HEK293 (cell line): ENCODE results near the gene RNF182.

Experiments used
- CTCF ChIA-PET: fragments of 350-600 bp; formaldehyde crosslinking; extraction: SDS; loops from one replicate; lab custom pipeline; 2021; ENCODE audit warnings: antibody characterized with exemption; lab: Yijun Ruan, JAX
- POLR2A ChIA-PET: fragments of 300-600 bp; formaldehyde crosslinking; extraction: SDS; loops from one replicate; lab custom pipeline; 2020; ENCODE audit warnings: antibody characterized with exemption, inconsistent platforms; lab: Yijun Ruan, JAX
- H3K27ac ChIP-seq: fragments of 200-500 bp; sonication (Bioruptor generic); 2 replicates; pipeline ENCODE4 v1.5.1; 2014; ENCODE audit warnings: low read depth, low read length, control low read depth, inconsistent platforms; ENCODE audit errors: extremely low read depth
- H3K36me3 ChIP-seq, 2 experiments: fragments of 200-500 bp in 1 of 2; sonication (Bioruptor generic) in 1 of 2; 1 replicate in 1 of 2; 2 replicates in 1 of 2; pipeline ENCODE4 v1.5.1; 2014 to 2017; ENCODE audit warnings: inconsistent platforms in 2 of 2, low read length in 2 of 2; ENCODE audit not compliant: control insufficient read depth in 2 of 2, insufficient read depth in 1 of 2
- H3K4me1 ChIP-seq: fragments of 200-500 bp; sonication (Bioruptor generic); 2 replicates; pipeline ENCODE4 v1.5.1; 2014; ENCODE audit warnings: mild to moderate bottlenecking, low read length, inconsistent platforms; ENCODE audit not compliant: control insufficient read depth, insufficient read depth
- H3K4me3 ChIP-seq: 2 replicates; pipeline ENCODE4 v1.5.1; 2011; ENCODE audit warnings: low read depth, mild to moderate bottlenecking, control low read depth, low read length, moderate library complexity
- H3K9me3 ChIP-seq: fragments of 200-500 bp; sonication (Bioruptor generic); 2 replicates; pipeline ENCODE4 v1.5.1; 2014; ENCODE audit warnings: low read depth, low read length, inconsistent platforms; ENCODE audit not compliant: control insufficient read depth, insufficient read depth
- GLI2 ChIP-seq: fragments of 450-650 bp; formaldehyde crosslinking; IDR thresholded peaks from 2 replicates; pipeline ENCODE4; 2017; ENCODE audit warnings: missing biosample characterization, missing genetic modification characterization, low read depth, borderline replicate concordance
- MEIS1 ChIP-seq: sonication (generic); formaldehyde crosslinking; IDR thresholded peaks from 2 replicates; pipeline ENCODE4 v1.8.1; 2022; ENCODE audit warnings: missing genetic modification reagents, mild to moderate bottlenecking, borderline replicate concordance
- MZF1 ChIP-seq: fragments of 450-650 bp; formaldehyde crosslinking; IDR thresholded peaks from 2 replicates; pipeline ENCODE4 v1.5.1; 2017; ENCODE audit warnings: missing biosample characterization, missing genetic modification characterization, borderline replicate concordance
- REPIN1 ChIP-seq: fragments of 450-650 bp; formaldehyde crosslinking; IDR thresholded peaks from 2 replicates; pipeline ENCODE4 v1.5.1; 2017; ENCODE audit warnings: missing biosample characterization, missing genetic modification characterization, low read depth
- YY1 ChIP-seq: fragments of 450-650 bp; formaldehyde crosslinking; IDR thresholded peaks from 2 replicates; pipeline ENCODE4 v1.5.1; 2018; ENCODE audit warnings: missing biosample characterization, missing genetic modification characterization
- ZBTB21 ChIP-seq: fragments of 450-650 bp; formaldehyde crosslinking; IDR thresholded peaks from 2 replicates; pipeline ENCODE4 v1.5.1; 2017; ENCODE audit warnings: missing biosample characterization, missing genetic modification characterization
- ZNF10 ChIP-seq: fragments of 450-650 bp; formaldehyde crosslinking; IDR thresholded peaks from 2 replicates; pipeline ENCODE4 v1.5.1; 2017; ENCODE audit warnings: missing biosample characterization, missing genetic modification characterization
- ZNF202 ChIP-seq: fragments of 450-650 bp; formaldehyde crosslinking; IDR thresholded peaks from 2 replicates; pipeline ENCODE4 v1.5.1; 2016; ENCODE audit warnings: missing biosample characterization, missing genetic modification characterization, borderline replicate concordance
- ZNF211 ChIP-seq: fragments of 450-650 bp; formaldehyde crosslinking; IDR thresholded peaks from 2 replicates; pipeline ENCODE4 v1.5.1; 2016; ENCODE audit warnings: low read depth, missing biosample characterization, missing genetic modification characterization
- ZNF274 ChIP-seq, 2 experiments: fragments of 200-500 bp in 1 of 2; fragments of 450-650 bp in 1 of 2; sonication (Bioruptor generic) in 1 of 2; formaldehyde crosslinking in 1 of 2; IDR thresholded peaks; 2 replicates each; pipeline versions ENCODE4 v1.5.1 to v1.6.1; 2014 to 2016; ENCODE audit warnings: borderline replicate concordance in 1 of 2, inconsistent platforms in 1 of 2, low read length in 1 of 2, missing biosample characterization in 1 of 2, missing genetic modification characterization in 1 of 2
- ZNF292 ChIP-seq: fragments of 450-650 bp; formaldehyde crosslinking; IDR thresholded peaks from 2 replicates; pipeline ENCODE4 v1.5.1; 2016; ENCODE audit warnings: low read depth, missing biosample characterization, missing genetic modification characterization, borderline replicate concordance
- ZNF426 ChIP-seq: fragments of 450-650 bp; formaldehyde crosslinking; IDR thresholded peaks from 2 replicates; pipeline ENCODE4 v1.5.1; 2017; ENCODE audit warnings: missing biosample characterization, missing genetic modification characterization, mild to moderate bottlenecking, inconsistent platforms, moderate library complexity
- ZNF510 ChIP-seq: fragments of 450-650 bp; formaldehyde crosslinking; IDR thresholded peaks from 2 replicates; pipeline ENCODE4 v1.5.1; 2018; ENCODE audit warnings: mild to moderate bottlenecking, missing genetic modification characterization, missing biosample characterization; ENCODE audit not compliant: insufficient replicate concordance
- ZNF664 ChIP-seq: fragments of 450-650 bp; formaldehyde crosslinking; IDR thresholded peaks from 2 replicates; pipeline ENCODE4 v1.5.1; 2016; ENCODE audit warnings: missing biosample characterization, missing genetic modification characterization
- ZNF791 ChIP-seq: fragments of 450-650 bp; formaldehyde crosslinking; IDR thresholded peaks from 2 replicates; pipeline ENCODE4 v1.5.1; 2016; ENCODE audit warnings: missing biosample characterization, missing genetic modification characterization
- TF ChIP-seq, protein P1 (sequence below): fragments of 450-650 bp; formaldehyde crosslinking; IDR thresholded peaks from 2 replicates; pipeline ENCODE4 v1.5.1; 2016; ENCODE audit warnings: missing biosample characterization, missing genetic modification characterization, borderline replicate concordance
- TF ChIP-seq, protein P2 (sequence below): fragments of 450-650 bp; formaldehyde crosslinking; IDR thresholded peaks from 2 replicates; pipeline ENCODE4 v1.5.1; 2016; ENCODE audit warnings: missing biosample characterization, missing genetic modification characterization

RNF182 gene

DNA sequence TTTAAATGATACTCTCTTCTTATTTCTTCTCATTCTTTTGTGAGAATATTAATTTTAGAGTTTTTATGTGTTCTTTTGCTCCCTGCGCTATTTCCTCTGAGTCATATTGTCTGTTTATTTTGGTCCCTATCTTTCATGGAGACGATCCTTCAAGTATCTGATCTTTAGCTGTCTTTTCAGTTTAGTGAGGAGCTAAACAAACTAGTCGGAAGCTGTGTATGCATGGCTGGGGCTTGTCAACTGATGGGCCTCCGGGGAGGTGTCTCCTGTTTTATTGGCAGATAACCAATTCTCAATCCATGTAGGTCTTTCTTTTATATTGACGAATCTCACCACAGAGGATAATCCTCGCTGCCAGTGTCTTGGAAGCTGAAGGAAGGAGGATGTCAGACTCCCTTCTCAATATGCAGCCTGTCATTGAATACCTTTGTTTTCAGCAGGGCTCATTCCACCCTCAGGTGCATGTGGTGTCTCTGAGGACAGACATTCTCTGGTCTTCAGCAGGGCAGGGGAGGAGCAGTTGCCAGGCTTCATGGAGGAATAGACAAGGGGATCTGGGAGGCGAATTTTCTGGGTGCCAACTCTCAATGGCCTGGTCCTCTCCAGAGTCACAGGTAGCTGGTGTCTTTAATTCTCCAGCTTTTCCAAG is 64.9 kb downstream of the RNF182 start:
- Histone ChIP-seq H3K27ac (no peak overlapping the region), H3K4me1 (no peaks in the 10 kb centered on the region), H3K9me3 (no peaks in the 10 kb centered on the region), H3K36me3 (no peaks in the 10 kb centered on the region), H3K4me3 (no peak overlapping the region)
- ChIA-PET CTCF (interaction anchor here (1.0 kb wide), 1 partner anchor 58 kb away, joined by 3 read pairs; no protein-coding TSS in a partner anchor), POLR2A (no interaction called here)
- TF ChIP-seq ZNF664 (tag by site-specific recombination) = no peak
- no peak for TF ChIP-seq ZNF211 (tag by site-specific recombination)
- TF ChIP-seq, protein P1, sequence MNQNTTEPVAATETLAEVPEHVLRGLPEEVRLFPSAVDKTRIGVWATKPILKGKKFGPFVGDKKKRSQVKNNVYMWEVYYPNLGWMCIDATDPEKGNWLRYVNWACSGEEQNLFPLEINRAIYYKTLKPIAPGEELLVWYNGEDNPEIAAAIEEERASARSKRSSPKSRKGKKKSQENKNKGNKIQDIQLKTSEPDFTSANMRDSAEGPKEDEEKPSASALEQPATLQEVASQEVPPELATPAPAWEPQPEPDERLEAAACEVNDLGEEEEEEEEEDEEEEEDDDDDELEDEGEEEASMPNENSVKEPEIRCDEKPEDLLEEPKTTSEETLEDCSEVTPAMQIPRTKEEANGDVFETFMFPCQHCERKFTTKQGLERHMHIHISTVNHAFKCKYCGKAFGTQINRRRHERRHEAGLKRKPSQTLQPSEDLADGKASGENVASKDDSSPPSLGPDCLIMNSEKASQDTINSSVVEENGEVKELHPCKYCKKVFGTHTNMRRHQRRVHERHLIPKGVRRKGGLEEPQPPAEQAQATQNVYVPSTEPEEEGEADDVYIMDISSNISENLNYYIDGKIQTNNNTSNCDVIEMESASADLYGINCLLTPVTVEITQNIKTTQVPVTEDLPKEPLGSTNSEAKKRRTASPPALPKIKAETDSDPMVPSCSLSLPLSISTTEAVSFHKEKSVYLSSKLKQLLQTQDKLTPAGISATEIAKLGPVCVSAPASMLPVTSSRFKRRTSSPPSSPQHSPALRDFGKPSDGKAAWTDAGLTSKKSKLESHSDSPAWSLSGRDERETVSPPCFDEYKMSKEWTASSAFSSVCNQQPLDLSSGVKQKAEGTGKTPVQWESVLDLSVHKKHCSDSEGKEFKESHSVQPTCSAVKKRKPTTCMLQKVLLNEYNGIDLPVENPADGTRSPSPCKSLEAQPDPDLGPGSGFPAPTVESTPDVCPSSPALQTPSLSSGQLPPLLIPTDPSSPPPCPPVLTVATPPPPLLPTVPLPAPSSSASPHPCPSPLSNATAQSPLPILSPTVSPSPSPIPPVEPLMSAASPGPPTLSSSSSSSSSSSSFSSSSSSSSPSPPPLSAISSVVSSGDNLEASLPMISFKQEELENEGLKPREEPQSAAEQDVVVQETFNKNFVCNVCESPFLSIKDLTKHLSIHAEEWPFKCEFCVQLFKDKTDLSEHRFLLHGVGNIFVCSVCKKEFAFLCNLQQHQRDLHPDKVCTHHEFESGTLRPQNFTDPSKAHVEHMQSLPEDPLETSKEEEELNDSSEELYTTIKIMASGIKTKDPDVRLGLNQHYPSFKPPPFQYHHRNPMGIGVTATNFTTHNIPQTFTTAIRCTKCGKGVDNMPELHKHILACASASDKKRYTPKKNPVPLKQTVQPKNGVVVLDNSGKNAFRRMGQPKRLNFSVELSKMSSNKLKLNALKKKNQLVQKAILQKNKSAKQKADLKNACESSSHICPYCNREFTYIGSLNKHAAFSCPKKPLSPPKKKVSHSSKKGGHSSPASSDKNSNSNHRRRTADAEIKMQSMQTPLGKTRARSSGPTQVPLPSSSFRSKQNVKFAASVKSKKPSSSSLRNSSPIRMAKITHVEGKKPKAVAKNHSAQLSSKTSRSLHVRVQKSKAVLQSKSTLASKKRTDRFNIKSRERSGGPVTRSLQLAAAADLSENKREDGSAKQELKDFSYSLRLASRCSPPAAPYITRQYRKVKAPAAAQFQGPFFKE (tag by site-specific recombination) = no peak
- TF ChIP-seq YY1 (tag by site-specific recombination) = no peak
- TF ChIP-seq ZNF274 (IDR thresholded peaks at IDR 0.05; ENCODE audit: low read length) = no peak
- no peak for TF ChIP-seq ZNF274 (tag by site-specific recombination; IDR thresholded peaks at IDR 0.05; ENCODE audit: borderline replicate concordance)

DNA sequence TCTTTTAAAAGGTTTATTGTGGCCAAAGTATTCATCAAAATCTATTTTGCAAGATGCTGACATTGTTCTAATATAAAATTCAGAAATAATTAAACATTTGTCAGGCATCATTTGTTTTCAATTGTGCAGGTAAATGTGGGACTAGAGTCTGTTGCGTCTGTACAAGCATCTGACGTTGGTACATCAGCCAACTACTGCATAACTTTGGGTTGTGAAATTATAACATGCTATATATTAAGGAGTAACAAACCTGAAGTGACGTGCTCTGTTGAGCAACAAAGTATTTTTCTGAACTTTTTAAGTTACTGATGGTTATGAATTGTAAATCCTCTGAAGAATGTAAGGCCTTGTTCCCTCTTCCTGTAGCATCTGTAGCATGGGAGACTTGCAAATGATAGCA is 66.0 kb downstream of the RNF182 start:
- Histone ChIP-seq H3K27ac (no peak overlapping the region), H3K9me3 (no peaks in the 10 kb centered on the region), H3K36me3 (no peaks in the 10 kb centered on the region), H3K4me1 (no peaks in the 10 kb centered on the region), H3K4me3 (no peak overlapping the region)
- CTCF ChIA-PET = no interaction called here
- TF ChIP-seq REPIN1 (tag by site-specific recombination) = no peak
- no peak for TF ChIP-seq ZNF791
- TF ChIP-seq, protein P2, sequence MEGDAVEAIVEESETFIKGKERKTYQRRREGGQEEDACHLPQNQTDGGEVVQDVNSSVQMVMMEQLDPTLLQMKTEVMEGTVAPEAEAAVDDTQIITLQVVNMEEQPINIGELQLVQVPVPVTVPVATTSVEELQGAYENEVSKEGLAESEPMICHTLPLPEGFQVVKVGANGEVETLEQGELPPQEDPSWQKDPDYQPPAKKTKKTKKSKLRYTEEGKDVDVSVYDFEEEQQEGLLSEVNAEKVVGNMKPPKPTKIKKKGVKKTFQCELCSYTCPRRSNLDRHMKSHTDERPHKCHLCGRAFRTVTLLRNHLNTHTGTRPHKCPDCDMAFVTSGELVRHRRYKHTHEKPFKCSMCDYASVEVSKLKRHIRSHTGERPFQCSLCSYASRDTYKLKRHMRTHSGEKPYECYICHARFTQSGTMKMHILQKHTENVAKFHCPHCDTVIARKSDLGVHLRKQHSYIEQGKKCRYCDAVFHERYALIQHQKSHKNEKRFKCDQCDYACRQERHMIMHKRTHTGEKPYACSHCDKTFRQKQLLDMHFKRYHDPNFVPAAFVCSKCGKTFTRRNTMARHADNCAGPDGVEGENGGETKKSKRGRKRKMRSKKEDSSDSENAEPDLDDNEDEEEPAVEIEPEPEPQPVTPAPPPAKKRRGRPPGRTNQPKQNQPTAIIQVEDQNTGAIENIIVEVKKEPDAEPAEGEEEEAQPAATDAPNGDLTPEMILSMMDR (tag by site-specific recombination) = no peak
- no peak for TF ChIP-seq ZNF10 (tag by site-specific recombination)
- no peak for TF ChIP-seq MEIS1 (CRISPR knock-in tag)
- POLR2A ChIA-PET = no interaction called here

DNA sequence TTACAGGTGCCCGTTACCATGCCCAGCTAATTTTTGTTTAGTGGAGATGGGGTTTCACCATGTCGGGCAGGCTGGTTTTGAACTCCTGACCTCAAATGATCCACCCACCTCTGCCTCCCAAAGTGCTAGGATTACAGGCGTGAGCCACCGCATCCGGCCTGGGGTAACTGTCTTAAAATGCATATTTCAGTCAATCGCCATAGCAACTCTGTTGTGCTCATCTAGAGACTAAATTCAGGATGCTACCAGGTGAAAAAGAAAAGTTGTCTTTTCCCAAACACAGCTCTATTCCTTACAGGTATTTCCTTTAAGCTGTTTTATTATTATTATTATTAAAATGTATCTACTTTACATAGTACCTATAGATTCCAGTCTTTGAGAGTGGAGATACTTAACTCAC is 66.6 kb downstream of the RNF182 start:
- Histone ChIP-seq H3K27ac (no peak overlapping the region), H3K9me3 (no peaks in the 10 kb centered on the region), H3K36me3 (no peaks in the 10 kb centered on the region), H3K4me3 (no peak overlapping the region), H3K4me1 (no peaks in the 10 kb centered on the region)
- POLR2A ChIA-PET = no interaction called here
- CTCF ChIA-PET = interaction anchor here (0.6 kb wide), 1 partner anchor 106 kb away, joined by 4 read pairs; no protein-coding TSS in a partner anchor
- TF ChIP-seq ZNF426 (tag by site-specific recombination) (no peak), MZF1 (tag by site-specific recombination) (no peak), ZNF202 (tag by site-specific recombination) (no peak), ZBTB21 (no peak), GLI2 (no peak), ZNF510 (tag by site-specific recombination) (no peak), ZNF292 (tag by site-specific recombination) (no peak)
